ENCODE results near the gene FAM32A.

The FAM32A gene

DNA sequence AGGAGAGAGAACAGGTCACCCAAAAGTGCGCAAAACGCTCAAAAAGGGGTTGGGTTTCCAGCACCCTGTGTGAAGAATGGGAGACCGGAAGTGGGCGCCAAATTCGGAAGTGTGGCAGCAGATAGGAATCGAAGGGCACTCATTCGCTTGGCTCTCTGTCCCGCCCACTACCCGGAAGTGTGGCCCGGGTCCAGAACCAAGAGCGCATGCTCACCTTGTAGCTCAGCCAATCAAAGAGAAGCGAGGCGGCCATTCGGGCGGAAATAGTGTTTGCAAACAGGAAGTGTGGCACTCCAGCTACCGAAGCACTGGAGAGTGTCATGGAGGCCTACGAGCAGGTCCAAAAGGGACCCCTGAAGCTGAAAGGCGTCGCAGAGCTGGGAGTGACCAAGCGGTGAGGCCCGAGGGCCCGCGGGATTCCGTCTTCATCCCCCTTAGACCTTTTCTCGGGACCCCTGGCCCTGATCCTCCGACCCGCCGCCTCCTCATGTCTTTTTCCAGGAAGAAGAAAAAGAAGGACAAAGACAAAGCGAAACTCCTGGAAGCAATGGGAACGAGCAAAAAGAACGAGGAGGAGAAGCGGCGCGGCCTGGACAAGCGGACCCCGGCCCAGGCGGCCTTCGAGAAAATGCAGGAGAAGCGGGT, at the start of gene FAM32A:
FAM32A (plus strand) TSS at position 288 of the 645 bp plus-strand sequence; CDS start at position 321, 33 bp downstream.
- DNase-seq, result peak; percentile 78 to 99 (median 96)

DNA sequence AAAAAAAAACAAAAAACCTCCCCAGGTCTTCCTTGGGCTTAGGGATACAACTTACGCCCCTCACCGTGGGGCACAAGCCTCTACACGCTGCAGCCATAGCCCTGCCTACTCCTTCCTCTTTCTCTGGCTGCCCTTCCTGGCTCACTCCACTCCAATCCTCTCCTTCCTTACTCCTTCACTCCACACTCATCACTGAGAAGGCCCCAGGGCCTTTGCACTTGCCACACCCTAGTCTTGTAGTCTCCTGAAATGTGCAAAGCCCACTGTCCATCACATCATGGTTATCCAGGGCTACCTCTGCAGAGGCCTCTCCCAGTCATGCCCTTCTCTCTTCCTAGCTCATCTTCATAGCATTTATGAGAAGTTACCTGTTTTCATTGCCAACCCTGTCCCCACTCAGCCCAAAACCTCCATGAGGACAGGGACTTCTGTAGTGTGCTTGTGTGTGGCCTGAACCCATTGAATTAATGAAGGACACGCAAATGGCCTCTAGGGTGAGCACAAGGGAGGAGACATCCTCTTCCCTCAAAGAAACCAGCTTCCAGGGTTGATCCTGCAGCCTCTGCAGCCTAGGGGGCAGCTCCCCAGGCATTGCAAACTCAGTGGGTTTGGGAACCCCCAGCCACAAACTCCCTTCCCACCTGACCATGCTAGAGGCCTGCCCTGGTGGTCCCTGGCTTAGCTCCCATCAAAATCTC, 49.6 kb upstream of the FAM32A start:
- no peak for DNase-seq

- no peak for DNase-seq
Measured at GRCh38 chr19:16136185-16136999, 48.8 kb upstream of the FAM32A start.

- no peak for DNase-seq
Measured at GRCh38 chr19:16139752-16140151, 45.5 kb upstream of the FAM32A start.

GRCh38 chr19:16141043-16141442, 44.2 kb upstream of the FAM32A start:
- DNase-seq, result no peak

DNA sequence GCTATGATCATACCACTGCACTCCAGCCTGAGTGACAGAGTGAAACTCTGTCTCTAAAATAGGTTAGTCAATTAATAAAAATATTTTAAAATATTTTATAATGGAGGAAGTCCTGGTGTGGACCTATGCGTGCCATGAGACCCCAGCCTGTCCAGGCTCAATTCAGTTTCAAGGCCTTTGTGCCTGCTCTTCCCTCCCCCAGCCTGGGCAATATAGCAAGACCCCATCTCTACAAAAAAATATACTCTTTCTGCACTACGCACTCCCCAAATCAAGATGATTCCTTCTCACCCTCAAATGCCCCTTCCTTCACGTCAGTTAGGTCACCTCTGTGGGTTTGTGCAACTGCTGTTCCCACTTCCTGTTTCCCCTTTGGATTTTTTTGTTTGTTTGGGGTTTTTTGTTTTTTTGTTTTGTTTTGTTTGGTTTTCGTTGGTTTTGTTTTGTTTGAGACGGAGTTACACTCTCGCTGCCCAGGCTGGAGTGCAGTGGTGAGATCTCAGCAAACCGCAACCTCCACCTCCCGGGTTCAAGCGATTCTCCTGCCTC, 43.1 kb upstream of the FAM32A start:
- DNase-seq, result no peak

DNA sequence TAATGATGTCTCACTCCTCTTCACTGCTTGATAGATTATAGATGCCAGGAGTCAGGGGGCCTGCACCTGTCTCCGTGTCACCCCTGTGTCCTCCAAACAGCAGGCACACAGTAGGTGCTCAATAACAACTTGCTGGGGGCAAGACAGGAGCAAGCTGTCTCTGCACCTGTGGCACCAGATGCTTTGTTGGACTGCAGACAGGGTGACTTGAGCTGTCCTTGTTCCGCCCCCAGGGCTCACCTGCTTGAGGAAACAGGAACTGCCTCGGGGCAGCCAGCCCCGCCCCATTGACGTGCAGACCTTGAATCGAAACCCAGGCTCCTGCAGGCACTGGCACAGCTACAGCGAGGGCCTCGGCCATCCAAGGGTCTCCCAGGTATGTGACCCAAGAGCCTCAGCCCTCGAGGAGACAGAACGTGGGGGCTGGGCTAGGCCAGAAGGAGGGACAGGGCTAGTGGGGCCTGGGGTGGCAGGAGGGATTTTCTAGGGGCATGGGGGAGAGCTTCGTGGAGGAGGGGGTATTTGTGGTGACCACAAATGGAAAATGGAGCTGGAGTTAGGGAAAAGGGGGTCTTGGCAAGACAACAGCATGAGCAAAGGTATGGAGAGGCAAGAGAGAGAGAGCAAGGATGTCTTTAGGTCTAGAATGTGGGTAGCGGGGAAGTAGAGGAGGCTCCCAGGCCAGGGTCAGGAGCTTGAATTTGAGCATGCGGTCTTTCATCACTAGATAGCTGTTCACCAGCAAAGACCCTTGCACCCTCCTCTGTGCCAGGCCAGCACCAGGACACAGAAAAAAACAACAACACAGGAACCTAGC, 41.6 kb upstream of the FAM32A start, which contains the start of gene HSH2D:
HSH2D (plus strand) TSS at position 287 of the 817 bp plus-strand sequence. CDS start 5,066 bp downstream, outside the sequence.
- DNase-seq, result no peak

- DNase-seq, result no peak
Measured at GRCh38 chr19:16144216-16144581, 41.0 kb upstream of the FAM32A start.

DNA sequence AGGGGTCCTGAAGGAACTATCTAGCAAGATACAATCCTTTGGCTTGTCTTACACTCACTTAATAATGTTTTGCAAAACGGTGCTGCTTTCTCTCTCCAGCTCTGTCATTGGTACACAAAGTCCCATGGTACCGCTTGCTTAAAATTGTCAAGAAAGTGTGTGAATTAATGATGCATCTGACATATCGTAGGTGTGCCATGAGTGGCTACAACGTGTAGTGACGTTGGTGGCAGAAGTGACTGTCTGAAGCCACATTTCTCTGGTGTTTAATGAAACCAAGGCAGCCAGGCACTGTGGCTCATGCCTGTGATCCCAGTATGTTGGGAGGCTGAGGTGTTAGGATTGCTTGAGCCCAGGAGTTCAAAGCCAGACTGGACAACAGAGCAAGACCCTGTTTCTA, 39.1 kb upstream of the FAM32A start:
- DNase-seq, result no peak

GRCh38 chr19:16148443-16149229, 36.6 kb upstream of the FAM32A start:
- DNase-seq, result no peak

- DNase-seq, result no peak
Measured at GRCh38 chr19:16153582-16154336, 31.5 kb upstream of the FAM32A start.

GRCh38 chr19:16154557-16154956, 30.7 kb upstream of the FAM32A start:
- no peak for DNase-seq

DNA sequence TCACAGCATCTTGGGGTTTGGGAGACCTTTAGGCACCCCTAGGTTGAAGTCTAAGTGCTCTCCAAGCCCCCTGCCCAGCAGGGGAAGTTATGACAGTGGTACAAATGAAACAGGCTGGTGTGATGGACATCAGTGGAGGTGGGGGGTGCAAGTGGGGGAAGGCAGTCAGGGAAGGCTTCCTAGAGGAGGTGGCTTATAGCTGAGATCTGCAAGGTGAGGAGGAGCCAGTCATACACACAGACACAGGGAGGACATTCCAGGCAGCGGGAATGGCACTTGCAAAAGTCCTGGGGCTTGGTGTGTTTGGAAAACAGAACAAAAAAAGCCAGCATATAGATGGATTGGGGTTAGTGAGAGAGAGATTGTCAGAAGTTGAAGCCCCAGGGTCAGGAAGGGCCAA, 30.1 kb upstream of the FAM32A start:
- no peak for DNase-seq

GRCh38 chr19:16156904-16157303, 28.3 kb upstream of the FAM32A start:
- DNase-seq, result no peak

DNA sequence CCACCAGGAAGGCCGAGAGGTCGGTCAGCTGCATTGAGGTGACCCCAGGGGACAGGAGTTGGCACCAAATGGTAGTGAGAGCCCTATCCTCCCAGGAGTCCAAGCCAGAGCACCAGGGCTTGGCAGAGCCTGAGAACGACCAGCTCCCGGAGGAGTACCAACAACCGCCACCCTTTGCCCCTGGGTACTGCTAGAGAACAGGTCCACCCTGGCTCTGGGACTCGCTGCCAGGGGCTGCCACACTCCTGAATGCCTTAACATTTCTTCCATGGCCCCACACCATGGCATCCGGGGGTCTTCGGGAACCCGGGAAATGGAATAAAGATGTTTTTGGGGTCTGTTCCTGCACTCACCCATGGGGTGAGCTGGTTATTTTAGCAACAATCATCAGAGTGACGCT, 27.6 kb upstream of the FAM32A start:
- no peak for DNase-seq

DNA sequence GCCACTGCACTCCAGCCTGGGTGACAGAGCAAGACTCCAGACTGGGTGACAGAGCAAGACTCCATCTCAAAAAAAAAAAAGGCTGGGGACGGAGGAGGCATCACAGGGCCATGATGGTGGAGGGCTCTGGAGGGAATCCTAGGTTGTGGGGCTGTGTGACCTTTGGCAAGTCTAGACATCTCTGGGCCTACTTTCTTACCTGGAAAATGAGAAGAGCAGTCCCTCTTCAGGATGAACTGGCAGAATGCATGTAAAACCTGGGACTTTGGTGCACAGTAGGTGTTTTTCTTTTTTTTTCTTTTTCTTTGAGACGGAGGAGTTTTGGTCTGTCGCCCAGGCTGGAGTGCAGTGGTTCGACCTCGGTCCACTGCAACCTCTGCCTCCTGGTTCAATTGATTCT, 25.6 kb upstream of the FAM32A start:
- DNase-seq, result no peak

GRCh38 chr19:16160445-16160942, 24.7 kb upstream of the FAM32A start:
- DNase-seq, result no peak

DNA sequence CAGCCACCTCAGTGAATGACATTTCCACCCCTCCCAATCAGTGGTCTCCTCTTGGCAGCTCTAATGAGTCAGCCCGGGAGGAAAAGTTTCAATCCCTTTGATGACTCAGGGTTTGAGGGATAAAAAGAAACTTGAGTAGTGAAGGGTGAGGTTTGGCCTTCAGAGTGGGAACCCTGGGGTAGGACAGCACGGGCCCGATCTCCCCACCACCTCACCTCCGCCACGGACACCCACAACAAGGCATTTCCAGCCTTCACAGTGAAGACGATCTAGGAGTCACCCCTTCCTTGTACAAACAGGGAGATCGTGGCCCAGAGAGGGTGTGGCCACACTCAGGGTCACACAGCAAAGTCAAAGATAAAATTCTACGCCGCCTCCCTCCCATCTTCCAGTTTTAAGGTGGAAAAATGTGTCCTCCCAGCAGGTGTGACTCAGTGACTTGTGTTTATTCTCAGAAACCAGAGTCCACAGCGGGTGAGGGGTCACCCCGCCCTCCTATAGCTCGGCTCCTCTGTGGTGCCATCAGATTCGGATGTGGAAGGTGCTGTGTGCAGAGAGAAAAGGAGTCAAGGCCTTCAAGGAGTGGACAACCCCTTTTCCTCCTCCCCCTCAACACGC, 24.2 kb upstream of the FAM32A start:
- DNase-seq, result no peak

- DNase-seq, result no peak
Measured at GRCh38 chr19:16161840-16162239, 23.4 kb upstream of the FAM32A start.

Data from hypothalamus (tissue), 51 donors.